UCSD-AML1 (cell line): ENCODE data around the gene CNKSR2.

ENCODE experiments used
- DNase-seq: peaks from one replicate; lab custom pipeline; 2025; ENCODE audit not compliant: unreplicated experiment; lab: John Stamatoyannopoulos, UW

The CNKSR2 gene

GRCh38 chrX:21606002-21606401 is 231.8 kb downstream of the CNKSR2 start:
- DNase-seq = no peak

GRCh38 chrX:21610168-21610567 is 235.9 kb downstream of the CNKSR2 start:
- DNase-seq = no peak

GRCh38 chrX:21612154-21612553 is 237.9 kb downstream of the CNKSR2 start:
- no peak for DNase-seq

GRCh38 chrX:21616386-21616785 is 242.2 kb downstream of the CNKSR2 start:
- DNase-seq = no peak

GRCh38 chrX:21620234-21620633 is 246.0 kb downstream of the CNKSR2 start:
- no peak for DNase-seq

GRCh38 chrX:21623778-21624501 is 249.7 kb downstream of the CNKSR2 start:
- no peak for DNase-seq

GRCh38 chrX:21632027-21632426 is 257.8 kb downstream of the CNKSR2 start:
- DNase-seq = no peak

- DNase-seq = no peak
Measured at GRCh38 chrX:21638311-21638710, 264.1 kb downstream of the CNKSR2 start.

GRCh38 chrX:21639775-21640174 is 265.6 kb downstream of the CNKSR2 start:
- DNase-seq = no peak

- no peak for DNase-seq
Measured at GRCh38 chrX:21645431-21645830, 271.2 kb downstream of the CNKSR2 start.

- DNase-seq = no peak
Measured at GRCh38 chrX:21645886-21646285, 271.7 kb downstream of the CNKSR2 start.

GRCh38 chrX:21655901-21656586 is 281.8 kb downstream of the CNKSR2 start:
- no peak for DNase-seq

GRCh38 chrX:21656587-21657317 is 282.5 kb downstream of the CNKSR2 start:
- DNase-seq = no peak

- no peak for DNase-seq
Measured at GRCh38 chrX:21657318-21658151, 283.3 kb downstream of the CNKSR2 start.

GRCh38 chrX:21658152-21658737 is 284.0 kb downstream of the CNKSR2 start, which contains the start of gene KLHL34:
KLHL34 (minus strand) TSS chrX:21658330; CDS start chrX:21657788, 542 bp downstream.
- DNase-seq = no peak

GRCh38 chrX:21658746-21659145 is 284.5 kb downstream of the CNKSR2 start:
- no peak for DNase-seq

GRCh38 chrX:21659320-21659719 is 285.1 kb downstream of the CNKSR2 start:
- no peak for DNase-seq

GRCh38 chrX:21660156-21660555 is 285.9 kb downstream of the CNKSR2 start:
- DNase-seq = no peak

- no peak for DNase-seq
Measured at GRCh38 chrX:21661316-21661715, 287.1 kb downstream of the CNKSR2 start.

GRCh38 chrX:21662761-21663160 is 288.5 kb downstream of the CNKSR2 start:
- no peak for DNase-seq

GRCh38 chrX:21666252-21666651 is 292.0 kb downstream of the CNKSR2 start:
- DNase-seq = no peak
